OCI-LY3 (cell line): ENCODE measurements around the gene ATF3.

Source experiments
- H2AFZ ChIP-seq: fragments of 200-600, 300-600 bp; shearing (Covaris generic); 2 replicates; pipeline ENCODE4 v1.6.0; 2014; ENCODE audit warnings: antibody characterized with exemption, low read depth, low read length
- H3K27ac ChIP-seq: fragments of 200-600, 300-600 bp; sonication (generic); 2 replicates; pipeline ENCODE4 v1.5.1; 2014; ENCODE audit warnings: mild to moderate bottlenecking, low read length, moderate library complexity, mixed read lengths
- H3K27me3 ChIP-seq: fragments of 200-600, 300-600 bp; sonication (generic); 2 replicates; pipeline ENCODE4 v1.6.1; 2014; ENCODE audit warnings: low read depth, low read length, mixed read lengths
- H3K36me3 ChIP-seq: fragments of 200-600, 300-600 bp; sonication (generic); replicated peaks from 2 replicates; pipeline ENCODE3; 2014; ENCODE audit warnings: low read depth, low read length, mixed read lengths
- H3K4me1 ChIP-seq: fragments of 300-600, 200-600 bp; sonication (generic); 2 replicates; pipeline ENCODE4 v1.6.1; 2014; ENCODE audit warnings: low read length, mixed read lengths
- H3K4me2 ChIP-seq: fragments of 200-600, 300-600 bp; sonication (generic); 2 replicates; pipeline ENCODE4 v1.6.1; 2014; ENCODE audit warnings: low read length, mixed read lengths
- H3K4me3 ChIP-seq: fragments of 300-600, 200-600 bp; sonication (generic); 2 replicates; pipeline ENCODE4 v1.5.1; 2014; ENCODE audit warnings: antibody characterized with exemption, mild to moderate bottlenecking, low read length, moderate library complexity
- H3K79me2 ChIP-seq: fragments of 300-600, 200-600 bp; shearing (Covaris generic); 2 replicates; pipeline ENCODE4 v1.6.1; 2014; ENCODE audit warnings: mild to moderate bottlenecking, low read length, mixed read lengths
- H3K9ac ChIP-seq: fragments of 300-600, 200-600 bp; shearing (Covaris generic); 2 replicates; pipeline ENCODE4 v1.6.0; 2014; ENCODE audit warnings: mild to moderate bottlenecking, low read length, moderate library complexity
- H3K9me3 ChIP-seq: fragments of 200-600, 300-600 bp; shearing (Covaris generic); 2 replicates; pipeline ENCODE4 v1.6.1; 2014; ENCODE audit warnings: low read length, mixed read lengths; ENCODE audit not compliant: insufficient read depth
- H4K20me1 ChIP-seq: fragments of 200-600, 300-600 bp; sonication (generic); 2 replicates; pipeline ENCODE4 v1.6.1; 2016; ENCODE audit warnings: low read length, mixed read lengths; ENCODE audit not compliant: insufficient read depth
- EZH2phosphoT487 ChIP-seq: fragments of 200-600 bp; shearing (Covaris generic); IDR thresholded peaks from 2 replicates; pipeline ENCODE4 v1.6.1; 2018; ENCODE audit warnings: antibody characterized with exemption, mixed run types, low read depth
- TF ChIP-seq, protein P1 (sequence below): fragments of 200-600, 300-600 bp; sonication (generic); IDR thresholded peaks from 2 replicates; pipeline ENCODE4 v1.5.1; 2014; ENCODE audit warnings: antibody characterized with exemption, low read length, low read depth

Gene ATF3

DNA sequence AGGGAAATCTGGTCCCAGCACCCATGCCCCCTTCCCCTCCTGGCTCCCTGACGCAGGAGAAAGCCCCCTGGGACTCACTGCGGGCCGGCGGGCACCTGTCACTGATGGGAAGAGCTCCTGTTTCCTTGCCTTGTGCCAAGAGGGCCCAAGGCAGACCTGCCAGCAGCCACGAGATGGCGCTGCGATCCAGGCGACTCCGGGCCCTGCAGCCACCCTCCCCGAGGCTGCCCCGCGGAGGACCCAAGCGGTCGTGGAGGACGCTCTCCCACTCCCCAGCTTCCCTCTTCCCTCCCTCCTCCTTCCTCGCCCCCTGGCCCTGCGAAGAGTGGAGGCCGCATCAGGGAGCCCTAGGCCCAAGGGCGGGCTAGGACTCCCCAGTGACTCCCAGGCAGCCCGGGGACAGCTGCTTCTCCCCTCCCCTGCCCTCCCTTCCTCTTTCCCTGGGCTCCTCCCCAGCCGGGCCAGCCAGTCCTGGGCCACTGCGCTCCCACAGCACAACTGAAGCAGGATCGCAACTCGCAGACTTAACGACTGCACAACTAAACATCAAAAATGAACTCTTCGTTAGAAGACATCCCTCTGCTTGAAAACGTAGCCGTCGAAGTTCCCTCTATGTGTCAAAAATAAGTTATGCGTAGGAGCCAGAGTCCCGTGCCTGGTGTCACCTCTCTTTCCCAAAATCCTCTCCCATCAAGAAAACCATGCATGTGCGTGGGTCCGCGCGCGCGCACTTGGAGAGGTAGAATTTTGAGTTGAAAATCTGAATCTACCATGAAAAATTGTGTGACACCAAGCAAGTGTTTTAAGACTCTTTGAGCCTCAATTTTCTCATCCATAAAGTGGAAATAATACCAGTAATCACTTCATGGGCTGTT is 56.9 kb downstream of the ATF3 start:
- no peak for TF ChIP-seq EZH2phosphoT487
- TF ChIP-seq, protein P1, sequence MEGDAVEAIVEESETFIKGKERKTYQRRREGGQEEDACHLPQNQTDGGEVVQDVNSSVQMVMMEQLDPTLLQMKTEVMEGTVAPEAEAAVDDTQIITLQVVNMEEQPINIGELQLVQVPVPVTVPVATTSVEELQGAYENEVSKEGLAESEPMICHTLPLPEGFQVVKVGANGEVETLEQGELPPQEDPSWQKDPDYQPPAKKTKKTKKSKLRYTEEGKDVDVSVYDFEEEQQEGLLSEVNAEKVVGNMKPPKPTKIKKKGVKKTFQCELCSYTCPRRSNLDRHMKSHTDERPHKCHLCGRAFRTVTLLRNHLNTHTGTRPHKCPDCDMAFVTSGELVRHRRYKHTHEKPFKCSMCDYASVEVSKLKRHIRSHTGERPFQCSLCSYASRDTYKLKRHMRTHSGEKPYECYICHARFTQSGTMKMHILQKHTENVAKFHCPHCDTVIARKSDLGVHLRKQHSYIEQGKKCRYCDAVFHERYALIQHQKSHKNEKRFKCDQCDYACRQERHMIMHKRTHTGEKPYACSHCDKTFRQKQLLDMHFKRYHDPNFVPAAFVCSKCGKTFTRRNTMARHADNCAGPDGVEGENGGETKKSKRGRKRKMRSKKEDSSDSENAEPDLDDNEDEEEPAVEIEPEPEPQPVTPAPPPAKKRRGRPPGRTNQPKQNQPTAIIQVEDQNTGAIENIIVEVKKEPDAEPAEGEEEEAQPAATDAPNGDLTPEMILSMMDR = peak; percentile 96
- Histone ChIP-seq H4K20me1 (no peaks in the 10 kb centered on the region), H2AFZ (peak overlapping the region; percentile 83), H3K27me3 (no peaks in the 10 kb centered on the region), H3K79me2 (no peaks in the 10 kb centered on the region), H3K9ac (peak overlapping the region; percentile 77), H3K4me2 (peak overlapping the region; percentile 91), H3K4me1 (peaks cover 51% of the 10 kb centered on the region), H3K36me3 (no peaks in the 10 kb centered on the region), H3K4me3 (peak overlapping the region; percentile 81), H3K9me3 (no peaks in the 10 kb centered on the region), H3K27ac (peak overlapping the region; percentile 40; the same call in 1 of the 2 replicates)

DNA sequence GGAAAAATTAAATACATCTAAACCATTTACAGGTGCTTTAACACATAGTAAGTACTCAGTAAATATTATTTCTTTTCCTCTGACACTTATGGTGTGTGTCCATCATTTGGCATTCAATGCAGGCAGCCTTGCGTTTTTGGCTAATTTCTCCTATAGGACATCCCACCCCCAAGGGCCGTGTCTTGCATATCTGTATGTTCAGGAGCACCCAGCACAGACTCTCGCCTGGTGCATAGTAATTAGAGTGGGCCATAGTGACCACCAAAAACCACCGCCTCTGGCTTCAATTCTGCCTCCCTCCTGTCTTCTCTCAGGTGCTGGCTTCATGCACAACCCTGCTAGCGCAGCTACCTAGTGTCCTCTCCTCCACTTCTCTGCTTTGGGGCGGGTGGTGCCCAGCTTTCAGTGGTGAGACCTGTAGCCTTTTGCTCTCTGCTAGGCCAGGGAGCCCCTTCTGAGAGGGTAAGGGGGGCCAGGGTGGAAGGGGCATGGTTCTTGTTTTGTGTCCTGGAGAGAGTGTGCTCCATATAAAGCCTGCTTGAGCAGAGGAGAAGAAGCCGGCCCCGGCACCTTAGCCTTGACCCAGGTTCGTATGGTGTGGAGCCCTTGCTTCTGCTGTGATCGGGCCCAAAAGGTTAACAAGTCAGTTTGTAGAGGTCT is 57.7 kb downstream of the ATF3 start:
- TF ChIP-seq EZH2phosphoT487 = no peak
- H3K79me2 ChIP-seq = no peaks in the 10 kb centered on the region
- H2AFZ ChIP-seq = no peak overlapping the region
- H4K20me1 ChIP-seq = no peaks in the 10 kb centered on the region
- H3K9ac ChIP-seq = no peak overlapping the region
- H3K4me3 ChIP-seq = 0 out of 2 replicates have a peak overlapping the region, but pooled peaks have one; percentile 81
- H3K9me3 ChIP-seq = no peaks in the 10 kb centered on the region
- no peaks in the 10 kb centered on the region for H3K36me3 ChIP-seq
- no peak overlapping the region for H3K27ac ChIP-seq
- peaks cover 58% of the 10 kb centered on the region for H3K4me1 ChIP-seq
- H3K27me3 ChIP-seq = no peaks in the 10 kb centered on the region
- no peak overlapping the region for H3K4me2 ChIP-seq

DNA sequence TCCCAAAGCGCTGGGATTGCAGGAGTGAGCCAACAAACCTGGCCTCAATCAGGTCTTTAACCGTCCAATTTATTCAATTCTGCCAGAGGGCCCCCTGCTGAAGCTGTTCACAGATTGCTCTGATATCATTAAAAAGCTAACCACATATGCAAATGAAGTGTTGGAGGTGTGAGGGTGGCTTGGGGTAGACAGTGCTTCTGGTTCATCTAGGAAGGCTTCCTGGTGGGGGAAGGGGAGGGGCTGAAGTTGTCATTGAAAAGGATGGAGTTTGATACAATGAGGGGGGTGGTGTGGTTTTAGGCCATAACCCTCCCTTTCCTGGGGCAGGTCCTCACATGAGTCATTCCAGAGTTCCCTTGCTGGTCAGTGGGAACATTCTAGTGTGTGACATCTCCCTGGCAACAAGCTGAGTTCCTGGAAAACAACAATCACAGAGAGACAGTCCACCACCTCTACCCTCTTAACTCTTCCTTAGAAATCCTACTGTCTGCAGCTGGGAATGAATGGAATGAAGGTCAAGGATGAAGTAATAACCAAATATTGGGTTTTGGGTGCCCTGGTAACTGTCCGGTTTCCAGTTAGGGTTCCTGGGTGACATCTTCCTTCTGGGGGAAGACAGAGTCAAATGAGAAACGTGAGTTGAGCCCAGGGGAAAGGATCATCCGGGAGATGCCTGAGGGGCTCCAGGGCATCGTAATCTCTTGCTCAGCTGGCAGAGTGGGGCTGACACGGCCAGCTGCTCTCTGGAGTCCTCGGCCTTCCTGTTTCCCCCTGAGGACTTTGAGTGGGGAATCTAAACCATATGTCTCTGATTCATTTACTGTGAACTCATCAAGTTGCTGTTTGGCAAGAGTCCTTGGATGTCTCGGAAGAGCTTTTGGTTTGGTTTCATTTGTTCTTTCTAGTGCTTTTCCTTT is 58.9 kb downstream of the ATF3 start:
- Histone ChIP-seq H2AFZ (0 out of 2 replicates have a peak overlapping the region, but pooled peaks have one; percentile 2), H4K20me1 (no peaks in the 10 kb centered on the region), H3K79me2 (no peaks in the 10 kb centered on the region), H3K27ac (no peak overlapping the region), H3K36me3 (no peaks in the 10 kb centered on the region), H3K27me3 (no peaks in the 10 kb centered on the region), H3K4me2 (peak overlapping the region; percentile 32), H3K9me3 (no peaks in the 10 kb centered on the region), H3K9ac (no peak overlapping the region; the same call in 1 of the 2 replicates), H3K4me1 (peaks cover 71% of the 10 kb centered on the region), H3K4me3 (no peak overlapping the region)
- TF ChIP-seq, protein P1 = peak; percentile 16; the same call in 1 of the 2 replicates
- TF ChIP-seq EZH2phosphoT487 = no peak

DNA sequence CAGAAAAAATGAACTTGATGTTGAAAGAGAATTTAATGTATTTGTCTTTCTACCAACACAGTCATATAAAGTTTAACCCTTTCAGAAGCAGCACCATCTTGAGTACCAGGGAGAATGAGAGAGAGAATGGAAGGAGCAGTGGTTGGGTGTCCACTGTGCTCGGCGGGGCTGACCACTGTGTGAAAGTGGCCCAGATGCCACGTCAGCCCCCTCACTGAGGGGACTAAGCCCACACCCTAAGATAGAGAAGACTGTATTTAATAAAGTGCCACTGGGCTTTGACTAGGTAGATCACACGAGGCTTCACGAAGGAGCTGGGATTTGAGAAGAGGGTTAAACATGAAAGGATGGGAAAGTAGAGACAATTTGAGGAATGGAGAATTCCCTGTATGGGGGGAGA is 59.9 kb downstream of the ATF3 start:
- Histone ChIP-seq H3K27ac (no peak overlapping the region), H3K27me3 (no peaks in the 10 kb centered on the region), H4K20me1 (no peaks in the 10 kb centered on the region), H3K4me3 (no peak overlapping the region), H3K4me2 (peak overlapping the region; percentile 46), H3K79me2 (no peaks in the 10 kb centered on the region), H3K36me3 (no peaks in the 10 kb centered on the region), H3K4me1 (peaks cover 77% of the 10 kb centered on the region), H3K9ac (no peak overlapping the region; the same call in 1 of the 2 replicates), H2AFZ (no peak overlapping the region), H3K9me3 (no peaks in the 10 kb centered on the region)
- TF ChIP-seq, protein P1 = no peak
- no peak for TF ChIP-seq EZH2phosphoT487
